OCI-LY7 (cell line): Measurements from ENCODE around the gene STEAP3. TPM values are rescaled to one million over a fixed set of nuclear protein-coding genes. Genes with fewer than 3 reads are reported as not detected.

Experiments
- BruUV-seq: library from RNA; stranded (reverse); fragments of 400-500 nt; replicated peaks from 2 replicates; lab custom pipeline; 2021; lab: Mats Ljungman, UMichigan
- CTCF ChIA-PET: fragments of 300-600 bp; sonication (Branson Sonifier 250); formaldehyde crosslinking; loops from one replicate; lab custom pipeline; 2022; ENCODE audit warnings: antibody characterized with exemption; ENCODE audit not compliant: unreplicated experiment; lab: Charles Lee
- POLR2A ChIA-PET: fragments of 300-600 bp; sonication (Branson Sonifier 250); formaldehyde crosslinking; loops from one replicate; lab custom pipeline; 2022; ENCODE audit warnings: antibody characterized with exemption; lab: Charles Lee
- DNase-seq: peaks from one replicate; pipeline ENCODE4 v3.0.0-alpha.2; 2015; ENCODE audit warnings: low spot score
- H2AFZ ChIP-seq: fragments of 200-600 bp; sonication (generic), shearing (Covaris generic); 2 replicates; pipeline ENCODE4 v1.6.1; 2014; ENCODE audit warnings: mild to moderate bottlenecking, antibody characterized with exemption, low read length, moderate library complexity
- H3K27ac ChIP-seq: fragments of 200-600 bp; sonication (generic); 2 replicates; pipeline ENCODE4 v1.5.1; 2014; ENCODE audit warnings: mixed run types, low read depth, mild to moderate bottlenecking, moderate library complexity, low read length, inconsistent platforms; ENCODE audit not compliant: poor library complexity, severe bottlenecking
- H3K36me3 ChIP-seq: fragments of 200-600 bp; sonication (generic); 2 replicates; pipeline ENCODE4 v1.6.1; 2014; ENCODE audit warnings: mild to moderate bottlenecking, antibody characterized with exemption, low read length, moderate library complexity, mixed read lengths; ENCODE audit not compliant: insufficient read depth
- H3K4me1 ChIP-seq: fragments of 200-600 bp; sonication (generic); 2 replicates; pipeline ENCODE4 v1.5.1; 2014; ENCODE audit warnings: mild to moderate bottlenecking, low read length; ENCODE audit not compliant: insufficient read depth, poor library complexity, severe bottlenecking
- H3K4me2 ChIP-seq: fragments of 200-600 bp; sonication (generic); 2 replicates; pipeline ENCODE4 v1.6.1; 2014; ENCODE audit warnings: mild to moderate bottlenecking, low read length
- H3K4me3 ChIP-seq: fragments of 200-600 bp; sonication (generic); 2 replicates; pipeline ENCODE4 v1.5.1; 2014; ENCODE audit warnings: mild to moderate bottlenecking, low read depth, low read length; ENCODE audit not compliant: poor library complexity, severe bottlenecking
- H3K79me2 ChIP-seq: fragments of 200-600 bp; sonication (generic); 2 replicates; pipeline ENCODE4 v1.6.1; 2016; ENCODE audit warnings: low read depth, mild to moderate bottlenecking, low read length, moderate library complexity, mixed read lengths; ENCODE audit not compliant: insufficient read depth
- H3K9me2 ChIP-seq: fragments of 200-600 bp; sonication (generic); 2 replicates; pipeline ENCODE4 v1.6.1; 2016; ENCODE audit warnings: mild to moderate bottlenecking, low read length, mixed read lengths; ENCODE audit not compliant: insufficient read depth
- H3K9me3 ChIP-seq: fragments of 200-600 bp; sonication (generic); 2 replicates; pipeline ENCODE4 v1.6.1; 2014; ENCODE audit warnings: mild to moderate bottlenecking, mixed run types, low read length, mixed read lengths
- H4K20me1 ChIP-seq: fragments of 200-600 bp; sonication (generic); 2 replicates; pipeline ENCODE4 v1.6.1; 2014; ENCODE audit warnings: mild to moderate bottlenecking, antibody characterized with exemption, low read length, moderate library complexity, mixed read lengths; ENCODE audit not compliant: insufficient read depth
- EZH2phosphoT487 ChIP-seq: fragments of 200-600 bp; sonication (generic); IDR thresholded peaks from 2 replicates; pipeline ENCODE4 v1.6.1; 2018; ENCODE audit warnings: low read depth, borderline replicate concordance, mild to moderate bottlenecking, mixed run types, antibody characterized with exemption, low read length, moderate library complexity, mixed read lengths
- intact Hi-C: fragments of 100-400 bp; cut with micrococcal nuclease; formaldehyde crosslinking; loops from one replicate; pipeline ENCODE4 v1.10.0; 2022; ENCODE audit not compliant: unreplicated experiment
- total RNA-seq, 2 experiments: library from RNA; depleted of rRNA in 1 of 2; stranded (reverse); fragments of >200 nt in 1 of 2; shearing (Covaris generic) in 1 of 2; gene quantifications; 2 replicates each; pipeline ENCODE4 v1.2.3, GENCODE V29; 2014 to 2022
- TF ChIP-seq, protein P1 (sequence below): fragments of 200-600 bp; sonication (generic); conservative IDR thresholded peaks from 2 replicates; pipeline ENCODE4 v1.5.1; 2014; ENCODE audit warnings: mild to moderate bottlenecking, antibody characterized with exemption, low read length, moderate library complexity, mixed read lengths

Gene STEAP3
- total RNA-seq, 2 experiments from 2014 or later = not detected

DNA sequence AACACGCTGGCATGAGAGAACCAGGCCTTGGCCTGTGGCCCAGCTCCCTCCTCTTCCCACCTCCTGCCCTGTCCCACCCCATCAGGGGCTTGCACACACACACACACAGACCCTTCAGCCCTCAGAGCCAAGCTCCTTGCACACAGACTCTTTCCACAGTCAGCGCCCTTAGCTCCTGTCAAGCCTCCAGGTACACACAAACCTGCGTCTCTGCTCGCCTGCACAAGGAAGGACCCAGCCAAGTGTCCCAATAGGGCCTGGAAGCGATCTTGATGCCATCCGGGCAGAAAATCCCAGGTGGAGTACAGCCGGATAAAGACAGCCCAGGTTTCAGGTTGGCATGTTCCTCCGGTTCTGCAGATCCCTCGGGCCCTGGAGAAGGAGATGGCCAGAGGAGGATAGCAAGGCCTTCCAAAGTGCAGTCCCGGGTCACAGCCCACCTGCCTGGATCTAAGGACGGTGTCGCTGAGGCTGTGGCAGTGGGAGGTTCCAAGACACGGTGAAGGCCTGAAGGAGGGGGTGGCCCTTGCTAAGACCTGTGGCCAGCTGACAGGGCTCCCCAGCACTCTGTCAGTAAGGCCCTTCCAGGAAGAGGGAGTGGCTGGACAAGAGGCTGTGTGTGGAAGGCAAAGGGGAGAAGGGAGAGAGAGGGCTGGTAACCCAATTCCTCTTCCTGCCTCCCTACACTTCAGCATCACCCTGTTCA, 18.5 kb upstream of the STEAP3 start:
- Histone ChIP-seq H4K20me1 (no peaks in the 10 kb centered on the region), H3K36me3 (no peaks in the 10 kb centered on the region), H2AFZ (no peak overlapping the region), H3K4me1 (peaks cover 9% of the 10 kb centered on the region), H3K9me2 (no peaks in the 10 kb centered on the region), H3K9me3 (no peaks in the 10 kb centered on the region), H3K79me2 (no peaks in the 10 kb centered on the region), H3K4me3 (no peak overlapping the region), H3K27ac (no peak overlapping the region), H3K4me2 (no peak overlapping the region)
- BruUV-seq = no TSS peak
- POLR2A ChIA-PET = no interaction called here
- DNase-seq = no peak
- TF ChIP-seq, protein P1, sequence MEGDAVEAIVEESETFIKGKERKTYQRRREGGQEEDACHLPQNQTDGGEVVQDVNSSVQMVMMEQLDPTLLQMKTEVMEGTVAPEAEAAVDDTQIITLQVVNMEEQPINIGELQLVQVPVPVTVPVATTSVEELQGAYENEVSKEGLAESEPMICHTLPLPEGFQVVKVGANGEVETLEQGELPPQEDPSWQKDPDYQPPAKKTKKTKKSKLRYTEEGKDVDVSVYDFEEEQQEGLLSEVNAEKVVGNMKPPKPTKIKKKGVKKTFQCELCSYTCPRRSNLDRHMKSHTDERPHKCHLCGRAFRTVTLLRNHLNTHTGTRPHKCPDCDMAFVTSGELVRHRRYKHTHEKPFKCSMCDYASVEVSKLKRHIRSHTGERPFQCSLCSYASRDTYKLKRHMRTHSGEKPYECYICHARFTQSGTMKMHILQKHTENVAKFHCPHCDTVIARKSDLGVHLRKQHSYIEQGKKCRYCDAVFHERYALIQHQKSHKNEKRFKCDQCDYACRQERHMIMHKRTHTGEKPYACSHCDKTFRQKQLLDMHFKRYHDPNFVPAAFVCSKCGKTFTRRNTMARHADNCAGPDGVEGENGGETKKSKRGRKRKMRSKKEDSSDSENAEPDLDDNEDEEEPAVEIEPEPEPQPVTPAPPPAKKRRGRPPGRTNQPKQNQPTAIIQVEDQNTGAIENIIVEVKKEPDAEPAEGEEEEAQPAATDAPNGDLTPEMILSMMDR = no peak
- no peak for TF ChIP-seq EZH2phosphoT487
- CTCF ChIA-PET = no interaction called here
- intact Hi-C loops = no loop called here

GRCh38 chr2:119206201-119206600, 17.4 kb upstream of the STEAP3 start:
- Histone ChIP-seq H3K9me2 (no peaks in the 10 kb centered on the region), H3K36me3 (no peaks in the 10 kb centered on the region), H3K9me3 (no peaks in the 10 kb centered on the region), H2AFZ (no peak overlapping the region), H3K27ac (no peak overlapping the region), H3K4me2 (no peak overlapping the region), H3K4me1 (peaks cover 9% of the 10 kb centered on the region), H3K4me3 (no peak overlapping the region), H4K20me1 (no peaks in the 10 kb centered on the region), H3K79me2 (no peaks in the 10 kb centered on the region)
- CTCF ChIA-PET = interaction anchor here (0.5 kb wide), 1 partner anchor 106 kb away, joined by 3 read pairs; no protein-coding TSS in a partner anchor
- intact Hi-C loops = no loop called here
- POLR2A ChIA-PET = no interaction called here
- no TSS peak for BruUV-seq
- TF ChIP-seq, protein P1 = no peak
- no peak for TF ChIP-seq EZH2phosphoT487
- no peak for DNase-seq

- Histone ChIP-seq H3K4me3 (no peak overlapping the region), H3K9me3 (no peaks in the 10 kb centered on the region), H3K4me1 (peaks cover 9% of the 10 kb centered on the region), H4K20me1 (no peaks in the 10 kb centered on the region), H3K27ac (no peak overlapping the region), H2AFZ (no peak overlapping the region), H3K9me2 (no peaks in the 10 kb centered on the region), H3K79me2 (no peaks in the 10 kb centered on the region), H3K36me3 (no peaks in the 10 kb centered on the region), H3K4me2 (no peak overlapping the region)
- no TSS peak for BruUV-seq
- no peak for TF ChIP-seq EZH2phosphoT487
- TF ChIP-seq, protein P1 = no peak
- ChIA-PET CTCF (no interaction called here), POLR2A (no interaction called here)
- no peak for DNase-seq
- intact Hi-C loops = no loop called here
Measured at GRCh38 chr2:119207447-119207846, 16.2 kb upstream of the STEAP3 start.
